Measurements from ENCODE around the gene SVIL.
"Not testable (repeated sequence)": the region's sequence is repeated elsewhere in the genome, so short reads cannot be mapped to it uniquely, and the experiment has no call there.

Gene SVIL

DNA sequence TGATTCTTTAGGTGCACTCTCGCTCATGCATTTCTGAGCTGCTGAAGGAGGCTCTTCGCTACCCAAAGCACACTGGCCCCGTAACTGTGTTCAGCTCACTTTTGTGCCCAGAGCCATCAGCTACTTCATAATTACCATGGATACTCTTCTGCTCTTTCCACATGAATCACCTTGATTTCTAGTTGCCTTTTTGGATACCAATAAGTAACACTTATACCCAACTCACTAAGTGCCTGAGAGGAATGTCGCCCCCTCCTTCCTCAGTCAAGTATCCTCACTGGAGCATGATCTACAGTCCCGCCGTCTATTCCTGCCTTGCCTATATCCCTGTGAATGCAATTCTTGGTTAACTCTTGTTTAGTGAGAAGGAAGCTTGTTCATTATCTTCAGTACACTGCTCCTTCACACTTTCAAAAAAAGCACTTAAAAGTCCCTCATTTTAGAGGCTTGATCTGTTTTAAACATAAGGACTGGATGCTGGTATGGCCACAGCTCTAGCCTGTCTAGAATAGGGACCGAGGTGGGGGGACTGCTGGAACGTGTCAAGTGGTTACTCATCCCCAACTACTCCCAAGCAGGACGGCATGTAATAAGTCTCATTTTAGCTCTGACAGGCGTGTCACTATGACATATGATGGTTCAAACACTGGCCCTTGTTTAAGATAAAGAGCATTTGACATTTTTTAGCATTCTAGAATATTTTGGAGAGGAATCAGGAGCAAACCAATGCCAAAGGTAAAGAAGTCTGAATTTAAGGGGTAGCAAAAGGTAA lies 23.7 kb downstream of the SVIL start:
- Histone ChIP-seq H3K4me3 (ENCODE audit: low read length) (no peak overlapping the region), H3K36me3 (replicated peaks; ENCODE audit: insufficient read depth, low read length) (no peaks in the 10 kb centered on the region), H3K4me2 (ENCODE audit: low read depth, low read length) (no peak overlapping the region), H3F3A (ENCODE audit: insufficient read depth, low read length) (no peaks in the 10 kb centered on the region), H3K9ac (ENCODE audit: low read length) (no peak overlapping the region), H3K27me3 (replicated peaks; ENCODE audit: insufficient read depth, low read length) (no peaks in the 10 kb centered on the region), H3K9me2 (replicated peaks; ENCODE audit: insufficient read depth, low read length) (no peaks in the 10 kb centered on the region), H3K27ac (ENCODE audit: low read length) (no peak overlapping the region), H2AFZ (ENCODE audit: low read length) (no peak overlapping the region), H3K79me2 (ENCODE audit: low read length) (no peaks in the 10 kb centered on the region), H3K9me3 (replicated peaks; ENCODE audit: insufficient read depth, low read length) (no peaks in the 10 kb centered on the region), H4K20me1 (ENCODE audit: insufficient read depth, low read length) (no peaks in the 10 kb centered on the region), H3K4me1 (ENCODE audit: low read length) (no peaks in the 10 kb centered on the region)
- no peak for DNase-seq
- TF ChIP-seq EZH2phosphoT487 (IDR thresholded peaks at IDR 0.05; ENCODE audit: low read length) = no peak
- TF ChIP-seq, protein P1, sequence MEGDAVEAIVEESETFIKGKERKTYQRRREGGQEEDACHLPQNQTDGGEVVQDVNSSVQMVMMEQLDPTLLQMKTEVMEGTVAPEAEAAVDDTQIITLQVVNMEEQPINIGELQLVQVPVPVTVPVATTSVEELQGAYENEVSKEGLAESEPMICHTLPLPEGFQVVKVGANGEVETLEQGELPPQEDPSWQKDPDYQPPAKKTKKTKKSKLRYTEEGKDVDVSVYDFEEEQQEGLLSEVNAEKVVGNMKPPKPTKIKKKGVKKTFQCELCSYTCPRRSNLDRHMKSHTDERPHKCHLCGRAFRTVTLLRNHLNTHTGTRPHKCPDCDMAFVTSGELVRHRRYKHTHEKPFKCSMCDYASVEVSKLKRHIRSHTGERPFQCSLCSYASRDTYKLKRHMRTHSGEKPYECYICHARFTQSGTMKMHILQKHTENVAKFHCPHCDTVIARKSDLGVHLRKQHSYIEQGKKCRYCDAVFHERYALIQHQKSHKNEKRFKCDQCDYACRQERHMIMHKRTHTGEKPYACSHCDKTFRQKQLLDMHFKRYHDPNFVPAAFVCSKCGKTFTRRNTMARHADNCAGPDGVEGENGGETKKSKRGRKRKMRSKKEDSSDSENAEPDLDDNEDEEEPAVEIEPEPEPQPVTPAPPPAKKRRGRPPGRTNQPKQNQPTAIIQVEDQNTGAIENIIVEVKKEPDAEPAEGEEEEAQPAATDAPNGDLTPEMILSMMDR (IDR thresholded peaks at IDR 0.05; ENCODE audit: low read length) = no peak
- no peak for TF ChIP-seq EZH2 (optimal IDR thresholded peaks at IDR 0.05; ENCODE audit: low read depth, low read length)

DNA sequence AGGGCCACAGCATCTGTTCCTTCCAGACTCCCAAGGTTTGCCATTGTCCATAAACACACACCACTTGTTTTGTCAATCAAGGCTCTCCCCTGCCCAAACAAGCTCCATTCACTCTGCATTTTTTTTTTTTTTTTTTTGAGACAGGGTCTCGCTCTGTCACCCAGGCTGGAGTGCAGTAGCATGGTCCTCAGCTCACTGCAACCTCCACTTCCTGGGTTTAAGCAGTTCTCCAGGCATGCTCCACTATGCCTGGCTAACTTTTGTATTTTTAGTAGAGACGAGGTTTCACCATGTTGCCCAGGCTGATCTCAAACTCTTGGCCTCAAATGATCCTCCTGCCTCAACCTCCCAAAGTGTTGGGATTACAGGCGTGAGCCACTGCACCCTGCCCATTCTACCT lies 24.4 kb downstream of the SVIL start:
- not testable (repeated sequence) for H3K27ac ChIP-seq (ENCODE audit: low read length); H3K9me3 ChIP-seq (replicated peaks; ENCODE audit: insufficient read depth, low read length); H3K9me2 ChIP-seq (replicated peaks; ENCODE audit: insufficient read depth, low read length); H2AFZ ChIP-seq (ENCODE audit: low read length); H3F3A ChIP-seq (ENCODE audit: insufficient read depth, low read length); H3K9ac ChIP-seq (ENCODE audit: low read length); H3K79me2 ChIP-seq (ENCODE audit: low read length); H3K4me2 ChIP-seq (ENCODE audit: low read depth, low read length); H3K36me3 ChIP-seq (replicated peaks; ENCODE audit: insufficient read depth, low read length); H3K4me1 ChIP-seq (ENCODE audit: low read length); H4K20me1 ChIP-seq (ENCODE audit: insufficient read depth, low read length); H3K27me3 ChIP-seq (replicated peaks; ENCODE audit: insufficient read depth, low read length); DNase-seq; H3K4me3 ChIP-seq (ENCODE audit: low read length)

DNA sequence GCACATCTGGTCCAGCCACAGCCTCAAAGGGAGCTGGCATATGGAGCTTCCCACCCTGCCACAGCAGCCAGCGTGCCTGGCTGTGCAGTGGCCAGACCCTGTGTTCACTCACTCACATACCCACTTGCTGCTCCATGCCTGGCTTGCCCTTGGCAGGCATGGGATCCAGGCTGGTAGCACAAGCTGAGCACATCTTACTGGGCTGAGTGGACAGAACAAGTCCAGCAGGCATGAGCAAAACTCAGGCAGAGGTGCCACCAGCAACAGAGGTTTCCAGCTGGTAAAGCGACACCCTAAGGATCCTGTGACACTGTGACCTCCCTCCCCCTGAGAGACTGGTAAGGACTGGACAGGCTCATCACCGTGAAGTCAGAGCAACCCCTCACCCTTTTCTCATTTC lies 25.1 kb downstream of the SVIL start:
- DNase-seq = no peak
- Histone ChIP-seq H3K4me2 (ENCODE audit: low read depth, low read length) (no peak overlapping the region), H3K27ac (ENCODE audit: low read length) (no peak overlapping the region), H3K4me1 (ENCODE audit: low read length) (no peaks in the 10 kb centered on the region), H3K27me3 (replicated peaks; ENCODE audit: insufficient read depth, low read length) (no peaks in the 10 kb centered on the region), H3K9me2 (replicated peaks; ENCODE audit: insufficient read depth, low read length) (no peaks in the 10 kb centered on the region), H3K4me3 (ENCODE audit: low read length) (no peak overlapping the region), H4K20me1 (ENCODE audit: insufficient read depth, low read length) (no peaks in the 10 kb centered on the region), H2AFZ (ENCODE audit: low read length) (no peak overlapping the region), H3F3A (ENCODE audit: insufficient read depth, low read length) (no peaks in the 10 kb centered on the region), H3K36me3 (replicated peaks; ENCODE audit: insufficient read depth, low read length) (no peaks in the 10 kb centered on the region), H3K9ac (ENCODE audit: low read length) (no peak overlapping the region), H3K9me3 (replicated peaks; ENCODE audit: insufficient read depth, low read length) (no peaks in the 10 kb centered on the region), H3K79me2 (ENCODE audit: low read length) (no peaks in the 10 kb centered on the region)
- TF ChIP-seq EZH2 (optimal IDR thresholded peaks at IDR 0.05; ENCODE audit: low read depth, low read length) = no peak
- no peak for TF ChIP-seq EZH2phosphoT487 (IDR thresholded peaks at IDR 0.05; ENCODE audit: low read length)
- TF ChIP-seq, protein P1 (IDR thresholded peaks at IDR 0.05; ENCODE audit: low read length) = no peak

Measured in MM.1S (cell line).